H1 (cell line): ENCODE measurements around the gene FAM98C. TPM values are rescaled to one million over a fixed set of nuclear protein-coding genes. Genes with fewer than 3 reads are reported as not detected.

Experiments
- ATF2 ChIP-seq: IDR thresholded peaks from 2 replicates; pipeline ENCODE4 v1.6.1; 2012; ENCODE audit warnings: low read length, inconsistent platforms
- BACH1 ChIP-seq: IDR thresholded peaks from 2 replicates; pipeline ENCODE4 v1.6.1; 2012; ENCODE audit warnings: low read length, improper control_type of control experiment
- KDM1A ChIP-seq: fragments of 200-600, 300-600 bp; sonication (generic); IDR thresholded peaks from 2 replicates; pipeline ENCODE4 v1.7.1; 2016; ENCODE audit warnings: mild to moderate bottlenecking, low read length, borderline replicate concordance
- RNF2 ChIP-seq: fragments of 200-900, 300-1000 bp; sonication (generic); IDR thresholded peaks from 2 replicates; pipeline ENCODE4 v1.7.1; 2016; ENCODE audit warnings: borderline replicate concordance, low read depth, mild to moderate bottlenecking, antibody characterized with exemption, low read length; ENCODE audit not compliant: poor library complexity, severe bottlenecking; ENCODE audit errors: missing control alignments
- SIN3A ChIP-seq, 2 experiments: IDR thresholded peaks in 1 of 2; conservative IDR thresholded peaks in 1 of 2; 2 replicates each; pipeline ENCODE4 v1.6.1; 2011 to 2012; ENCODE audit warnings: low read length in 2 of 2, improper control_type of control experiment in 1 of 2, low read depth in 1 of 2, mild to moderate bottlenecking in 1 of 2
- SRF ChIP-seq: IDR thresholded peaks from 2 replicates; pipeline ENCODE4 v1.6.1; 2011; ENCODE audit warnings: mild to moderate bottlenecking, low read depth, low read length, moderate library complexity
- polyA plus RNA-seq, 7 experiments: library from polyadenylated mRNA; depleted of rRNA in 3 of 7; stranded (reverse) in 5 of 7; unstranded in 2 of 7; fragments of >200 nt in 5 of 7; fragments of 200-250 nt in 2 of 7; gene quantifications; 1 replicate in 5 of 7; 2 replicates in 1 of 7; 4 replicates in 1 of 7; pipeline versions ENCODE4 v1.2.1 to v1.2.3, GENCODE V29; 2011 to 2013; ENCODE audit warnings: missing spikeins in 2 of 7, mixed read lengths in 2 of 7
- total RNA-seq: library from RNA; stranded (reverse); fragmentation: NEBNext Ultra II Directional; extraction: Animal tissue kit (Norgen Biotek cat#: 25700); gene quantifications from 2 replicates; pipeline ENCODE4 v1.2.1, GENCODE V29; 2021

Gene FAM98C
- total and polyA plus RNA-seq, 2 of the 8 experiments (the other 6 are each of a cell fraction or from before 2014, with no cell fraction given): 6.1 to 9.4 TPM

GRCh38 chr19:38457690-38458405 lies 55.0 kb downstream of the FAM98C start (continued):
- TF ChIP-seq ATF2 (no peak), SRF (no peak), SIN3A (conservative IDR thresholded peaks at IDR 0.05 in 1 of 2, IDR thresholded peaks at IDR 0.05 in 1 of 2; ENCODE audit: low read depth in 1 of 2, low read length in 2 of 2) (no peak), RNF2 (no peak), KDM1A (no peak), BACH1 (no peak)

Other genes starting within 250 kb of the FAM98C start
- gene DPF1, start 178.9 kb upstream of the FAM98C start, total RNA-seq: 15.2 and 15.6 TPM in 2 replicates
- 12.9 and 20.9 TPM in 2 replicates for gene DPF1, start 178.9 kb upstream of the FAM98C start, polyA plus RNA-seq (2011; rRNA removed)
- 21.8 and 26.3 TPM in 2 replicates for gene PPP1R14A, start 146.7 kb upstream of the FAM98C start, total RNA-seq
- 13.6 and 20.7 TPM in 2 replicates for gene PPP1R14A, start 146.7 kb upstream of the FAM98C start, polyA plus RNA-seq (2011; rRNA removed)
- 296 and 303 TPM in 2 replicates for gene SPINT2, start 138.5 kb upstream of the FAM98C start, total RNA-seq
- 294 and 376 TPM in 2 replicates for gene SPINT2, start 138.5 kb upstream of the FAM98C start, polyA plus RNA-seq (2011; rRNA removed)
- gene C19orf33, start 98.8 kb upstream of the FAM98C start, total RNA-seq: 4.4 and 6.0 TPM in 2 replicates
- 36.0 and 44.3 TPM in 2 replicates for gene C19orf33, start 98.8 kb upstream of the FAM98C start, polyA plus RNA-seq (2011; rRNA removed)
- gene YIF1B, start 87.1 kb upstream of the FAM98C start, total RNA-seq: 89.6 and 94.3 TPM in 2 replicates
- 305 and 441 TPM in 2 replicates for gene YIF1B, start 87.1 kb upstream of the FAM98C start, polyA plus RNA-seq (2011; rRNA removed)
- gene KCNK6, start 83.2 kb upstream of the FAM98C start, total RNA-seq: 13.3 and 14.1 TPM in 2 replicates
- 10.6 TPM in 2 replicates for gene KCNK6, start 83.2 kb upstream of the FAM98C start, polyA plus RNA-seq (2011; rRNA removed)
- 2.8 and 3.1 TPM in 2 replicates for gene CATSPERG, start 67.3 kb upstream of the FAM98C start, total RNA-seq
- 1.4 and 2.6 TPM in 2 replicates for gene CATSPERG, start 67.3 kb upstream of the FAM98C start, polyA plus RNA-seq (2011; rRNA removed)
- 170 and 183 TPM in 2 replicates for gene PSMD8, start 28.5 kb upstream of the FAM98C start, total RNA-seq
- 410 and 486 TPM in 2 replicates for gene PSMD8, start 28.5 kb upstream of the FAM98C start, polyA plus RNA-seq (2011; rRNA removed)
- gene GGN, start 15.1 kb upstream of the FAM98C start, total RNA-seq: 1.2 and 2.7 TPM in 2 replicates
- gene GGN, start 15.1 kb upstream of the FAM98C start, polyA plus RNA-seq (2011; rRNA removed): 0.47 and 0.69 TPM in 2 replicates
- gene SPRED3, start 14.4 kb upstream of the FAM98C start, total RNA-seq: 7.1 and 8.1 TPM in 2 replicates
- gene SPRED3, start 14.4 kb upstream of the FAM98C start, polyA plus RNA-seq (2011; rRNA removed): 10.3 and 13.5 TPM in 2 replicates
- 1.9 and 2.0 TPM in 2 replicates for gene RASGRP4, start 23.1 kb downstream of the FAM98C start, total RNA-seq
- gene RASGRP4, start 23.1 kb downstream of the FAM98C start, polyA plus RNA-seq (2011; rRNA removed): 3.1 and 5.7 TPM in 2 replicates
- gene RYR1, start 30.6 kb downstream of the FAM98C start, total RNA-seq: 10.7 and 11.8 TPM in 2 replicates
- 5.8 and 12.3 TPM in 2 replicates for gene RYR1, start 30.6 kb downstream of the FAM98C start, polyA plus RNA-seq (2011; rRNA removed)
- gene MAP4K1, start 214.9 kb downstream of the FAM98C start, total RNA-seq: 10.4 and 14.4 TPM in 2 replicates
- 9.0 and 22.0 TPM in 2 replicates for gene MAP4K1, start 214.9 kb downstream of the FAM98C start, polyA plus RNA-seq (2011; rRNA removed)
- gene EIF3K, start 216.1 kb downstream of the FAM98C start, total RNA-seq: 329 and 344 TPM in 2 replicates
- gene EIF3K, start 216.1 kb downstream of the FAM98C start, polyA plus RNA-seq (2011; rRNA removed): 937 and 977 TPM in 2 replicates
- 520 and 530 TPM in 2 replicates for gene ACTN4, start 244.6 kb downstream of the FAM98C start, total RNA-seq
- gene ACTN4, start 244.6 kb downstream of the FAM98C start, polyA plus RNA-seq (2011; rRNA removed): 211 and 281 TPM in 2 replicates